Keratinocyte (primary cell): ENCODE results near the gene STX8.

Source experiments
- CTCF ChIP-seq, 3 experiments: IDR thresholded peaks in 1 of 3; conservative IDR thresholded peaks in 1 of 3; optimal IDR thresholded peaks in 1 of 3; 2 replicates in 2 of 3; 3 replicates in 1 of 3; pipeline versions ENCODE3 to v1.5.1; 2011; ENCODE audit warnings: low read length in 3 of 3, mild to moderate bottlenecking in 3 of 3, moderate library complexity in 2 of 3, control low read depth in 1 of 3, inconsistent platforms in 1 of 3; ENCODE audit not compliant: insufficient read depth in 2 of 3; ENCODE audit errors: extremely low read depth in 1 of 3
- EZH2 ChIP-seq: IDR thresholded peaks from one replicate; pipeline ENCODE4 v1.6.1; 2012; ENCODE audit warnings: inconsistent platforms, mild to moderate bottlenecking, low read length, moderate library complexity

GRCh38 chr17:9419932-9420453 is 155.6 kb downstream of the STX8 start:
- TF ChIP-seq CTCF (optimal IDR thresholded peaks at IDR 0.05 in 1 of 3, IDR thresholded peaks at IDR 0.05 in 1 of 3, conservative IDR thresholded peaks at IDR 0.05 in 1 of 3; ENCODE audit: extremely low read depth in 1 of 3, insufficient read depth in 2 of 3, low read length in 3 of 3), result no peak
- no peak for TF ChIP-seq EZH2
